Measurements from ENCODE around the gene CDC42BPA. TPM values are rescaled to one million over a fixed set of nuclear protein-coding genes. Genes with fewer than 3 reads are reported as not detected.

Gene CDC42BPA
- polyA plus RNA-seq, 6 donors from 2014 or later = 0.03 to 0.74 (median 0.48) TPM; not detected in 2

GRCh38 chr1:227218870-227219573 is 99.3 kb downstream of the CDC42BPA start:
- DNase-seq = no peak
- Mint-ChIP-seq H3K9me3 (no peaks in the 10 kb centered on the region), H3K27me3 (peaks cover 4 to 26% (median 8%) of the 10 kb centered on the region in 3 donors), H3K4me3 (no peak overlapping the region), H3K27ac (no peak overlapping the region), H3K36me3 (no peaks in the 10 kb centered on the region), H3K4me1 (no peaks in the 10 kb centered on the region)
- ATAC-seq (ENCODE audit: low read depth in 2 of 2) = no peak

GRCh38 chr1:227215863-227216510 is 102.3 kb downstream of the CDC42BPA start:
- no peak for ATAC-seq (ENCODE audit: low read depth in 2 of 2)
- DNase-seq = no peak
- no peak overlapping the region for H3K4me3 Mint-ChIP-seq
- no peak overlapping the region for H3K27ac Mint-ChIP-seq
- no peaks in the 10 kb centered on the region for H3K9me3 Mint-ChIP-seq
- no peaks in the 10 kb centered on the region for H3K4me1 Mint-ChIP-seq
- H3K36me3 Mint-ChIP-seq = no peaks in the 10 kb centered on the region
- H3K27me3 Mint-ChIP-seq = peaks cover 0 to 12% (median 9%) of the 10 kb centered on the region in 3 donors

GRCh38 chr1:227214207-227214606 is 104.1 kb downstream of the CDC42BPA start:
- no peak overlapping the region for H3K27ac Mint-ChIP-seq

GRCh38 chr1:227213426-227213825 is 104.9 kb downstream of the CDC42BPA start:
- H3K27ac Mint-ChIP-seq = no peak overlapping the region
- H3K27me3 Mint-ChIP-seq = peaks cover 0 to 5% (median 5%) of the 10 kb centered on the region in 3 donors
- H3K4me3 Mint-ChIP-seq = no peak overlapping the region
- no peaks in the 10 kb centered on the region for H3K4me1 Mint-ChIP-seq
- ATAC-seq (ENCODE audit: low read depth in 2 of 2) (no peak), DNase-seq (no peak)
- H3K9me3 Mint-ChIP-seq = no peaks in the 10 kb centered on the region
- no peaks in the 10 kb centered on the region for H3K36me3 Mint-ChIP-seq

More at GRCh38 chr1:227214207-227214606, 104.1 kb downstream of the CDC42BPA start:
- Mint-ChIP-seq H3K36me3 (no peaks in the 10 kb centered on the region), H3K4me1 (no peaks in the 10 kb centered on the region), H3K27me3 (peaks cover 0 to 5% (median 5%) of the 10 kb centered on the region in 3 donors), H3K9me3 (no peaks in the 10 kb centered on the region), H3K4me3 (no peak overlapping the region)
- no peak for ATAC-seq (ENCODE audit: low read depth in 2 of 2)
- DNase-seq = no peak

GRCh38 chr1:227212164-227212563 is 106.1 kb downstream of the CDC42BPA start:
- DNase-seq (no peak), ATAC-seq (ENCODE audit: low read depth in 2 of 2) (no peak)
- Mint-ChIP-seq H3K27ac (no peak overlapping the region), H3K27me3 (peaks cover 0 to 5% (median 2%) of the 10 kb centered on the region in 3 donors), H3K4me3 (no peak overlapping the region), H3K36me3 (no peaks in the 10 kb centered on the region), H3K9me3 (no peaks in the 10 kb centered on the region), H3K4me1 (no peaks in the 10 kb centered on the region)

DNA sequence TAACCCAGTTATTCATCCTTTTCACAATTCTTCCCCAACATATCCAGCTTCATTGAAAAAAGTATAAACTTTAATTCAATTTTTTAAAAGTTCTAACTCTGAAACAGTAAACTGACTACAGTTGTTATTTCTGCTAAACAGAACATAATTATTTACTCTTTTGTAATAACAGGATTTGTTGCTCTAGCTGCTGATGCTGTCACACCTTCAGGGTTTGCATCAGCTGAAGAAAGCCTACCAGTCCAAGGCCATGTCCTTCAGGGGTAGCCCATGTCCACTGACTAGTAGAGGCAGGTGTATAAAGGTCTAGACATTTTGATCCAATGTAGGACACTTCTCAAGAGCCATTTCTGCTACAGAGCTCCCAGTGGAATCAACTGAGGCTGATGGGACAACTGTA is 107.7 kb downstream of the CDC42BPA start:
- H3K9me3 Mint-ChIP-seq = no peaks in the 10 kb centered on the region
- DNase-seq = no peak
- no peak for ATAC-seq (ENCODE audit: low read depth in 2 of 2)
- H3K27me3 Mint-ChIP-seq = peaks cover 0 to 5% (median 0%) of the 10 kb centered on the region in 3 donors
- no peak overlapping the region for H3K27ac Mint-ChIP-seq
- no peak overlapping the region for H3K4me3 Mint-ChIP-seq
- H3K36me3 Mint-ChIP-seq = no peaks in the 10 kb centered on the region
- no peaks in the 10 kb centered on the region for H3K4me1 Mint-ChIP-seq

- H3K4me1 Mint-ChIP-seq = no peaks in the 10 kb centered on the region
- no peak overlapping the region for H3K4me3 Mint-ChIP-seq
- H3K9me3 Mint-ChIP-seq = no peaks in the 10 kb centered on the region
- H3K27ac Mint-ChIP-seq = no peak overlapping the region
- DNase-seq = no peak
- ATAC-seq (ENCODE audit: low read depth in 2 of 2) = no peak
- H3K27me3 Mint-ChIP-seq = no peaks in the 10 kb centered on the region
- no peaks in the 10 kb centered on the region for H3K36me3 Mint-ChIP-seq
Observed at GRCh38 chr1:227197064-227197463, 121.2 kb downstream of the CDC42BPA start.

- no peaks in the 10 kb centered on the region for H3K9me3 Mint-ChIP-seq
- H3K27ac Mint-ChIP-seq = no peak overlapping the region
- DNase-seq = no peak
- no peak for ATAC-seq (ENCODE audit: low read depth in 2 of 2)
- no peak overlapping the region for H3K4me3 Mint-ChIP-seq
- no peaks in the 10 kb centered on the region for H3K36me3 Mint-ChIP-seq
- H3K4me1 Mint-ChIP-seq = no peaks in the 10 kb centered on the region
- peaks cover 0 to 10% (median 4%) of the 10 kb centered on the region in 3 donors for H3K27me3 Mint-ChIP-seq
Observed at GRCh38 chr1:227192163-227192562, 126.1 kb downstream of the CDC42BPA start.

DNA sequence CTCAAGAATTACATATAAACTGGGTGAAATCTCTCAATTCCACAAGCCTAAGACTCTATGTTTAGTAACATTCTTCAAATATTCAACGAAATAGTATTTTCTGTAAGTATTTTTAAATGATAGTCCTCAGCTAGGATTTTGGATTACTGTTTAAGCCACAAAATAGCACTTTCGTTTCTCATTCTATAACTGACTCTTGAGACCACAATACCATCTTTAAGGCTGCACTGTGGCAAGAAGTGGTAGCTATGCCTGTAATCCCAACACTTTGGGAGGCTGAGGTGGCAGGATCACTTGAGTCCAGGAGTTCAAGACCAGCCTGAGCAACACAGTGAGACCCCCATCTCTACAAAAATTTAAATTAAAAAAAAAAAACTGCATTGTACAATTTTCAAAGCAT is 126.7 kb downstream of the CDC42BPA start:
- no peak for ATAC-seq (ENCODE audit: low read depth in 2 of 2)
- Mint-ChIP-seq H3K27ac (no peak overlapping the region), H3K9me3 (no peaks in the 10 kb centered on the region), H3K4me1 (no peaks in the 10 kb centered on the region), H3K4me3 (no peak overlapping the region), H3K36me3 (no peaks in the 10 kb centered on the region), H3K27me3 (peaks cover 0 to 10% (median 7%) of the 10 kb centered on the region in 3 donors)
- DNase-seq = no peak

DNA sequence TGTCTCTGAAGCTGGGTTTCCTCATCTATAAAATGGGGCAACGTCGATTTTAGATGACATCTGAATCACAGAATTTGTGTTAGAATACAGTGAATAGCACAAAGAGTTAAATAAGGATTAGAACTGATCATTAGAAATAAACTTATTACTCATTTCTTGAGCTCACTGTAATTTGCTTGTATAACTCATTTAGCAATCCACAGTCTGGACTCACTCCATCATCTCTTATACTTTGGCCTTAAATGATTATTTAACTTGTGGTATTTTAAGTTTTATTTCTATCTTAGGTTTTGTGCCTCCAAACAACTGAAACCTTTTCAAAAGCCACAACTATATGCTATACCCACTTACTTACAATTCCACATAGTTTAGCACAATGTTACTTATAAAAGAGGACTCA is 128.0 kb downstream of the CDC42BPA start:
- Mint-ChIP-seq H3K4me1 (no peaks in the 10 kb centered on the region), H3K27me3 (peaks cover 0 to 10% (median 7%) of the 10 kb centered on the region in 3 donors), H3K9me3 (no peaks in the 10 kb centered on the region), H3K36me3 (no peaks in the 10 kb centered on the region), H3K4me3 (no peak overlapping the region), H3K27ac (no peak overlapping the region)
- DNase-seq = no peak
- no peak for ATAC-seq (ENCODE audit: low read depth in 2 of 2)

DNA sequence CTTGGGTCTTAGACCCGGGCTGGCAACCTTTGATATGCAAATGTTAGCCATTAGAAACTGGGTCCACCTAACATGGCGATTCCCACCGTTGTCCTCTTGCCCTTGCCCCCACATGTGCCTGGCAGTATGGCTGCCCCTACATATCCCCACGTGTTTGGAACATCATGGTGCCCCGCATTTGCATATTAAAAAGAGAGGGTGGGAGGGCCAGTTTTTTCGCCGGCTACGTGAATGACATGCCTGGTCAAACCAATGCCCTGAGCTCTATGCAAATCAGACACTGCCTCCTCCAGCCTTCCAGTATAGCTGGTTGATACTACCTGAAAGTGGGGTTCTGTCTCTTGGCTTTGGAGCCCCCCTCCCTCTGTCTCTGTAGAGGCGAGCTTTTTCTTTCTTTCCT is 133.0 kb downstream of the CDC42BPA start:
- H3K36me3 Mint-ChIP-seq = no peaks in the 10 kb centered on the region
- no peak overlapping the region for H3K4me3 Mint-ChIP-seq
- H3K27me3 Mint-ChIP-seq = peaks cover 0 to 10% (median 7%) of the 10 kb centered on the region in 3 donors
- H3K27ac Mint-ChIP-seq = no peak overlapping the region
- no peak for ATAC-seq (ENCODE audit: low read depth in 2 of 2)
- no peak for DNase-seq
- H3K9me3 Mint-ChIP-seq = no peaks in the 10 kb centered on the region
- H3K4me1 Mint-ChIP-seq = no peaks in the 10 kb centered on the region

DNA sequence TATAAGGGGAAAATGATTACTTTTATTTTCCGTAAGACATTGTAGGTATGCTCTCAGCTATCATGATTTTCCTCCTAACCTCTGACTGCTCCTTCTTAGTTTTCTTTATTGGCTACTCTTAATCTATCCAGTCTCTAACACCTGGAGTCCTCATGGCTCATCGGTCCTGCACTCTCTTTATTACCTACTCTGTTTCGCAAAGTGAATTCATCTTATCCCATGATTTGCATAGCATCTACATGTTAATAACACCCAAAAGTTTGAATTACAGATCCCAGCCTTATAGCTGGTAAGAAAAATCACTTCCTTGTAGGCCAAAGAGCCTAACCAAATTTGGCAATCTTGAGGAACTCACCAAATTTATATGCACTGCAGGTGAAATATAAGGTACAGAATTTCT is 136.3 kb downstream of the CDC42BPA start:
- ATAC-seq (ENCODE audit: low read depth in 2 of 2) (no peak), DNase-seq (no peak)
- Mint-ChIP-seq H3K4me1 (no peaks in the 10 kb centered on the region), H3K4me3 (no peak overlapping the region), H3K27ac (no peak overlapping the region), H3K27me3 (peaks cover 0 to 5% (median 3%) of the 10 kb centered on the region in 3 donors), H3K36me3 (no peaks in the 10 kb centered on the region), H3K9me3 (no peaks in the 10 kb centered on the region)

GRCh38 chr1:227175611-227176010 is 142.7 kb downstream of the CDC42BPA start:
- Mint-ChIP-seq H3K4me3 (no peak overlapping the region), H3K36me3 (no peaks in the 10 kb centered on the region), H3K27ac (no peak overlapping the region), H3K27me3 (peaks cover 0 to 8% (median 0%) of the 10 kb centered on the region in 3 donors), H3K4me1 (no peaks in the 10 kb centered on the region), H3K9me3 (no peaks in the 10 kb centered on the region)
- ATAC-seq (ENCODE audit: low read depth in 2 of 2) (no peak), DNase-seq (no peak)

- no peaks in the 10 kb centered on the region for H3K9me3 Mint-ChIP-seq
- no peak overlapping the region for H3K27ac Mint-ChIP-seq
- no peak overlapping the region for H3K4me3 Mint-ChIP-seq
- DNase-seq = no peak
- peaks cover 0 to 11% (median 0%) of the 10 kb centered on the region in 3 donors for H3K27me3 Mint-ChIP-seq
- no peaks in the 10 kb centered on the region for H3K36me3 Mint-ChIP-seq
- ATAC-seq (ENCODE audit: low read depth in 2 of 2) = no peak
- no peaks in the 10 kb centered on the region for H3K4me1 Mint-ChIP-seq
Observed at GRCh38 chr1:227174164-227174563, 144.1 kb downstream of the CDC42BPA start.

All from naive B cell (primary cell).